Thyroid gland (tissue), 4 donors: ENCODE results near the gene DGKK.

ENCODE experiments used
- CTCF ChIP-seq, 6 experiments: fragments of 200-600 bp in 3 of 6; fragments of 450-650 bp in 3 of 6; sonication (generic) in 3 of 6; IDR thresholded peaks; one replicate each; pipeline ENCODE4 v1.5.1; 2016 to 2019; ENCODE audit warnings: antibody characterized with exemption in 6 of 6, mild to moderate bottlenecking in 2 of 6, inconsistent platforms in 1 of 6, moderate library complexity in 1 of 6
- POLR2A ChIP-seq, 2 donors: fragments of 450-650 bp; IDR thresholded peaks; one replicate each; pipeline ENCODE4 v1.6.1; 2017; ENCODE audit warnings: antibody characterized with exemption in 2 of 2, mild to moderate bottlenecking in 2 of 2, moderate library complexity in 1 of 2

- TF ChIP-seq CTCF (IDR thresholded peaks at IDR 0.05) (no peak), POLR2A (IDR thresholded peaks at IDR 0.05) (no peak)
These were observed 39.0 kb downstream of the DGKK start for GRCh38 chrX:50431623-50432022.
